PFSK-1 (cell line): ENCODE results near the gene CCNL2.

Experiments used
- FOXP2 ChIP-seq: optimal IDR thresholded peaks from 2 replicates; pipeline ENCODE3; 2011; ENCODE audit warnings: borderline replicate concordance, control low read depth, inconsistent platforms; ENCODE audit not compliant: insufficient read depth; ENCODE audit errors: extremely low read length, extremely low read depth
- POLR2AphosphoS5 ChIP-seq: IDR thresholded peaks from 2 replicates; pipeline ENCODE4 v1.6.1; 2012; ENCODE audit warnings: low read depth, mild to moderate bottlenecking, control low read depth, low read length, moderate library complexity
- SIN3A ChIP-seq: IDR thresholded peaks from 2 replicates; pipeline ENCODE4 v1.6.1; 2012; ENCODE audit warnings: mild to moderate bottlenecking, low read length, moderate library complexity, borderline replicate concordance; ENCODE audit not compliant: insufficient read depth
- TAF1 ChIP-seq: IDR thresholded peaks from 2 replicates; pipeline ENCODE4 v1.6.1; 2012; ENCODE audit warnings: low read length, control low read depth, borderline replicate concordance; ENCODE audit not compliant: insufficient read depth
- TF ChIP-seq, protein P1 (sequence below), 2 experiments: IDR thresholded peaks; 2 replicates each; pipeline versions ENCODE4 v1.6.1 to v1.8.0; 2011 to 2012; ENCODE audit warnings: low read depth in 2 of 2, low read length in 2 of 2, control low read depth in 1 of 2, inconsistent platforms in 1 of 2, mild to moderate bottlenecking in 1 of 2, moderate library complexity in 1 of 2; ENCODE audit not compliant: insufficient read depth in 1 of 2

Gene CCNL2

DNA sequence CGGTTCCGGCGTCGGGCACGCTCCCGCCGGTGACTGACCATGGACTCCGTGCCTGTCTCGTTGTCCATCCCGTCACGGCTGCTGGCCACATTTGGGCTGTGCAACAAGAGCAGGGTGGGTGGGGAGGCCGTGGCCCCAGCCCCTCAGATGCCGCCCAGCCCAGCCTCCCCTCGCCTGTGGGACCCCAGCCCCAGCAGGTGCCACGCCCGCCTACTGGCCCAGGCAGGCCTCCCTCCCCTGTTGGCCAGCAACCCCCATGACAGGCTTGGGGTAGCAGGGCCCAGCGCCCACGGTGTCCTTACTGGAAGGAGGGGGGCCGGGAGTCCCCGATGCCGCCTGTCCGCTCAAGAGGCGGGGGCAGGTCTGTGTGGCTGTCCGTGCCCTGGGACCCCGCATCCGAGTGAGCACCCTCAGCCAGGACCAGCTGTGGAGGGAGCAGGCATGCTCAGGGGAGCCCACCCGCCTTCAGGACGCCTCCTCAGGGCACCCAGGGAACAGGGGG lies 57.0 kb downstream of the CCNL2 start:
- TF ChIP-seq TAF1 (no peak), SIN3A (no peak), POLR2AphosphoS5 (no peak), FOXP2 (no peak)
- TF ChIP-seq, protein P1, sequence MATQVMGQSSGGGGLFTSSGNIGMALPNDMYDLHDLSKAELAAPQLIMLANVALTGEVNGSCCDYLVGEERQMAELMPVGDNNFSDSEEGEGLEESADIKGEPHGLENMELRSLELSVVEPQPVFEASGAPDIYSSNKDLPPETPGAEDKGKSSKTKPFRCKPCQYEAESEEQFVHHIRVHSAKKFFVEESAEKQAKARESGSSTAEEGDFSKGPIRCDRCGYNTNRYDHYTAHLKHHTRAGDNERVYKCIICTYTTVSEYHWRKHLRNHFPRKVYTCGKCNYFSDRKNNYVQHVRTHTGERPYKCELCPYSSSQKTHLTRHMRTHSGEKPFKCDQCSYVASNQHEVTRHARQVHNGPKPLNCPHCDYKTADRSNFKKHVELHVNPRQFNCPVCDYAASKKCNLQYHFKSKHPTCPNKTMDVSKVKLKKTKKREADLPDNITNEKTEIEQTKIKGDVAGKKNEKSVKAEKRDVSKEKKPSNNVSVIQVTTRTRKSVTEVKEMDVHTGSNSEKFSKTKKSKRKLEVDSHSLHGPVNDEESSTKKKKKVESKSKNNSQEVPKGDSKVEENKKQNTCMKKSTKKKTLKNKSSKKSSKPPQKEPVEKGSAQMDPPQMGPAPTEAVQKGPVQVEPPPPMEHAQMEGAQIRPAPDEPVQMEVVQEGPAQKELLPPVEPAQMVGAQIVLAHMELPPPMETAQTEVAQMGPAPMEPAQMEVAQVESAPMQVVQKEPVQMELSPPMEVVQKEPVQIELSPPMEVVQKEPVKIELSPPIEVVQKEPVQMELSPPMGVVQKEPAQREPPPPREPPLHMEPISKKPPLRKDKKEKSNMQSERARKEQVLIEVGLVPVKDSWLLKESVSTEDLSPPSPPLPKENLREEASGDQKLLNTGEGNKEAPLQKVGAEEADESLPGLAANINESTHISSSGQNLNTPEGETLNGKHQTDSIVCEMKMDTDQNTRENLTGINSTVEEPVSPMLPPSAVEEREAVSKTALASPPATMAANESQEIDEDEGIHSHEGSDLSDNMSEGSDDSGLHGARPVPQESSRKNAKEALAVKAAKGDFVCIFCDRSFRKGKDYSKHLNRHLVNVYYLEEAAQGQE (IDR thresholded peaks at IDR 0.05; ENCODE audit: insufficient read depth in 1 of 2, low read depth in 2 of 2, low read length in 2 of 2) = no peak

DNA sequence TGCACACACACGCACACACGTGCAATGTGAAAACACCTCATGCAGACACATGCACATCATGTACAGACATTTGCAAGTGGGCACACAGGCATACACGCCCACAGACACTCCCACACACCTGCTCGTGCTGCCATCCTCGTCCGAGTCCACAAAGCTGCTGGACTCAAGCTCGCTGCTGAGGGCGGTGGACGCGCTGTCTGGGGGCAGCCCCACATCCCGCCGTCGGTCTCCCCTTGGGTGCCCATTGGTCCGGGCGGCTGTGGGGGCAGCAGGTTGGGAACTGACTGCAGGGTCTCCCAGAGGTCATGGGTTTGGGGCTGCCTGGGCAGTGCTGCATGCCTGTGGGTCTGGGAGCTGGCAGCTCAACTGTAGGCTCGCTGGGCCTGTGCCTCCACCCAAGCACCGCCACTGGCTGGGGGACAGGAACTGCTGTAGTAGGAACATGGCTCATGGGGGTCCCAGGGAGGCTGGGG lies 57.5 kb downstream of the CCNL2 start:
- TF ChIP-seq SIN3A = no peak
- TF ChIP-seq, protein P1 (IDR thresholded peaks at IDR 0.05; ENCODE audit: insufficient read depth in 1 of 2, low read depth in 2 of 2, low read length in 2 of 2) = no peak

DNA sequence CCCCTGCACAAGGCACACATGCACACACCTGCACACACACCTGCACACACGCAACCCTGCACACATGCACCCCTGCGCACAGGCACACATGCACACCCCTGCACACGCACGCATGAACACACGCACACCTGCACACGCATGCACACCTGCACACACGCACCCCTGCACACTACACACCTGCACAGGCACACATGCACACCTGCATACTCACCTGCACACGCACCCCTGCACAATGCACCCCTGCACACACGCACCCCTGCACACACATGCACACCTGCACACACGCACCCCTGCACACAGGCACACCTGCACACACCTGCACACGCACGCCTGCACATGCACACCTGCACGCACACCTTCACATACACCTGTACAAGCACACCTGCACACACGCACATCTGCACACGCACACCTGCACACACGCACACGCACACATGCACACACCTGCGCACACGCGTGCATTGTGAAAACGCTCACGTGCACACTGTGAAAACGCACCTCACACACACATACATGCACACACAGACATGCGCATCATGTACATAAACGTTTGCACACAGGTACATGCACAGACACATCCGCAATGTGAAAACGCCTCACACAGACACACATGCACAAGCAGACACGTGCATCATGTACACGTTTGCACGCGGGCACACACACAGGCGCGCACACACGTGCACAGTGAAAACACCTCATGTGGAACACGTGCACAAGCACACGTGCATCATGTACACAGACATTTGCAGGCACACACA lies 58.2 kb downstream of the CCNL2 start:
- TF ChIP-seq SIN3A (no peak), FOXP2 (no peak), TAF1 (no peak), POLR2AphosphoS5 (no peak)
- TF ChIP-seq, protein P1 (IDR thresholded peaks at IDR 0.05; ENCODE audit: insufficient read depth in 1 of 2, low read depth in 2 of 2, low read length in 2 of 2) = no peak

DNA sequence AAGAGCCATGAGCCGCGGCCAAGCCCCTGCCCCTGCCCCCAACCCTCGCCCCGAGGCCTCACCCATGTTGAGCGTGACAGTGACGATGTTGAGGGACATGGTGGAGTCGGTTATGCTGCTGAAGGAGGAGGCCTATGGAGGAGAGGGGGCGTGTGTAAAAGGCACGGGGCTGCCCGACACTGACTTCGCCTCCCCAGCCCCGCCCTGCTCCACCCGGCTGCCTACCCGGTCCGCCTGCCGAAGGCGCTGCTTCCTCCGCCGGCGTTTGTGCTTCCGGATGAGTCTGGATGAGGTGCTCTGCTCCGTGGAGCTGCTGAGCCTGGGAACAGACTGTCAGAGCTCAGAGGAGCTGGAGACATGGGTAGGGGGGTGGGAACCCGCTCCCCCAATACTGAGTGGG lies 59.0 kb downstream of the CCNL2 start:
- TF ChIP-seq FOXP2 = no peak
- TF ChIP-seq, protein P1 (IDR thresholded peaks at IDR 0.05; ENCODE audit: insufficient read depth in 1 of 2, low read depth in 2 of 2, low read length in 2 of 2) = no peak
- TF ChIP-seq SIN3A = no peak
- TF ChIP-seq POLR2AphosphoS5 = no peak
- TF ChIP-seq TAF1 = no peak
